HCEC 1CT (cell line): ENCODE measurements around the gene FEM1C.

Experiments
- DNase-seq: peaks from one replicate; pipeline ENCODE4 v3.0.0-alpha.2; 2017

The FEM1C gene

DNA sequence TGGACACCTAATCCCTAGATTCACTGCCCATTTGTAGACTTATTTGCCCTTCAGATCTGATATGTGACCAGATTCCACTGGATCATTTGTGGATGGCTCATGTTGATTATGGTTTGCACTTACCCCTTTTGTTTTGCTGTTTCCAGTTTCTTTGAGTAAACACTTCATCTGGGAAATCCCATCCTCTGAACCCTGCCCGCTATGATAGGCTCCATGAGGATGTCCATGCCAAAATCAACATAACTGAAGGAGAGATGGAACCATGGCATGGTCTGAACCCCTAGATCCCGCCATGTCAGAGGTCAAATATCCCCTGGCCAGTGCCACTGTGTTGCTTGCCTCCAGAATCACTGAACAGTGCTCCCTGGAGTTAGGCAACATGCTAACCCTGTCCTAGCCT is 11.7 kb upstream of the FEM1C start:
- DNase-seq, result no peak

- no peak for DNase-seq
These were observed 10.6 kb upstream of the FEM1C start for GRCh38 chr5:115555084-115555633.

- DNase-seq, result peak; percentile 61
These were observed 8.5 kb upstream of the FEM1C start for GRCh38 chr5:115553082-115553481.

GRCh38 chr5:115551415-115551814 is 6.8 kb upstream of the FEM1C start:
- DNase-seq, result peak; percentile 28

DNA sequence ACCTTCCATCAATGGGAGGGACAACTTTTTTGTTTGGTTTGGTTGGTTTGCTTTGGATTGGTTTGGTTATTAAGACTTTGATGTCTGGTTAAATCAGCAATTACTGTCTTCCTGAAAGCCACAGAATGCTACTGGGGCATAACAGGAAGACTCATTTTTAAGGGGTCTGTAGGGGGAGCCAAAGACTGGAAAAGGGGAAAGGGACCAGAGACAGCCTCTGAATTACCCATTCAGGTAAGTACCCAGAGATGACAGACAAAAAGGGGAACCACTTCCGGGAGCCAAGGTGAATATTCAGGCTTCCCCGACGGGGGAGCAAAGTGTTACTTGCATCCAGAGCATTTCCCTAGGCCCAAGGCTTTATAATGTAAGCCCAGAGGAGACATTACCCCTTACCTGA is 4.6 kb upstream of the FEM1C start:
- no peak for DNase-seq

DNA sequence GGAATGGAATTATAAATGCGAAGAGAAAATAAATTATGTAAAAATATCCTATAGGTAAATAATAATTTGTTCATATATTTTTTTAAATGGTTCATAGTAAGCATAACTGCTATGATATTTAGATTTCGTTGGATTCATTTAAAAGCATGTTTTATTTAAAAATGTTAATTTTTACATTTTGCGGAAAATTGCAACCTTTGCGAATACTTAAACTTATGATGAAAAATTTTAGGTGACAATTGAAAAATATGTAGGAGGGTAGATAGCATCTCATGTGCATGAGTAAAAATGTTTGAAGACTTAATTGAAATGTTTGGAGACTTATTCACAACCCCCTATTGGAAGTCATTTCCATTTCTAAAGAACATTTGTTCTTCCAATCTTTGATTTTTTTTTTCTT is 4.1 kb upstream of the FEM1C start:
- DNase-seq, result no peak

GRCh38 chr5:115545351-115545882 is 842 bp upstream of the FEM1C start:
- DNase-seq, result no peak

DNA sequence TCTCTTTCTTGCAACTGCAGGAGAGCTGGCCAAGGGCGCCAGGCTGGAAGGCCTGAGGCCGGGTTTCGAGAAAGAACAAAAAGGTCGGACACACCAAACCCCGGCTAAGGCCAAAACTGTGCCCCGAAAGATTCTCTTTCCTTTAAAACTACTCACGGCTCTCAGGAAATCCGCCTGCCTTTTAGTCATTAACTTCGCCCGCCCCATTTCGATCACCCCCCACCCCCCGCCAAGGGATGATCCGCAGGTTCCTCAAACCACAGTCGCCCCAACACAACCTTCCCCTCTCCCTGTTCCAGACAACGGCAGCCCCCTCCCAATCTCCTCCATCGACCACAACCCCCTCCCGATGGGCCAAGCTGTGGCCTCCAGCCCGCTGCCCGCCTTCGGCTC is 536 bp downstream of the FEM1C start:
- peak; percentile 55 for DNase-seq

GRCh38 chr5:115543365-115544042 is 1.1 kb downstream of the FEM1C start:
- no peak for DNase-seq

DNA sequence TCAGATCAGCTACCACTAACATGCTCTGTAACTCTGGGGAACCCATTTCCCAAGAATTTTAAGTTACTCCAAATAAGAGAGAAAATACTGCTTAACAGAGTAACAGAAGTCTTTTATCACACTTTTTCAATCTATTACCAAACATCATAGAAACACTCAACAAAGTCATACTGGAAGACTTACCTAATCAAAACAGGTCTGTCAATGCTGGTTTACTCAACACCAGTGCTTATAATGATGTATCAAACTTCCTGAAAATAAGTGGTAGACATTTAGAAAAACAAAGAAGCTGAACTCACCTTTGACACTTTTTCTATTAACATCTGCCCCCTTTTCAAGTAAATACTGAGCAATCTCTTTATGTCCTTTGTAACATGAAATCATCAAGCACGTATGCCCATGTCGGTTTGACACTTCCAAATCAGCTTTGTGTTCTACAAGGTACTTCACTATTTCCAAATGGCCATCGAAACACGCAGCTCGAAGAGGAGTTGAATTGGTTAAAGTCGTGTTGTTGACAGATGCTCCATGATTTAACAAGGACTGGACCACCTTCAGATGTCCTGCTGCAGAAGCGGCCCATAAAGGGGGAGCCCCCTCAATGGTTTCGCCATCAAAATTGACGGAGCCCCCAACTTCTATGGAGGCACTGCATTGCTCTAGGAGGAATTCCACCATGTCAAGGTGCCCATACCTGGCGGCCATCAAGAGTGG is 1.8 kb downstream of the FEM1C start:
- DNase-seq, result no peak

DNA sequence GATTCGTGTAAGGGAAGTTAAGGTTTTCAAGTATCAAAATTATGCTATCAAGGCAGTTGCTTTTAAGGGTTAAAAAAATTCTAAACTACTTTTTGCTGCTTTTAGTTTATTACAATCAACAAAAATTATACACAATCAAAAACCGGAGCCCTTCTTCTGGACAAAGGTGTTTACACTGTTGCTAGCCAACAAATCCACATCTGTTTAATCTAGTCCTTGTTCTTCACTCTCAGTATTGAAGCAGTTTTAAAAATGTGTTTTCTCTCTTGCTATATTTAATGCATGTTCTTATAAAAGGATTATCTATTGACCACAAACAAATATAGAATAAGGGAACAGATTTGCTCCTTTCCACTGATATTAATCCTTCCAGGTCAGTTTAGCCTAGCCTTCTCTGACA is 2.5 kb downstream of the FEM1C start:
- DNase-seq, result no peak

- peak; percentile 41 for DNase-seq
These were observed 3.0 kb downstream of the FEM1C start for GRCh38 chr5:115541611-115542010.

DNA sequence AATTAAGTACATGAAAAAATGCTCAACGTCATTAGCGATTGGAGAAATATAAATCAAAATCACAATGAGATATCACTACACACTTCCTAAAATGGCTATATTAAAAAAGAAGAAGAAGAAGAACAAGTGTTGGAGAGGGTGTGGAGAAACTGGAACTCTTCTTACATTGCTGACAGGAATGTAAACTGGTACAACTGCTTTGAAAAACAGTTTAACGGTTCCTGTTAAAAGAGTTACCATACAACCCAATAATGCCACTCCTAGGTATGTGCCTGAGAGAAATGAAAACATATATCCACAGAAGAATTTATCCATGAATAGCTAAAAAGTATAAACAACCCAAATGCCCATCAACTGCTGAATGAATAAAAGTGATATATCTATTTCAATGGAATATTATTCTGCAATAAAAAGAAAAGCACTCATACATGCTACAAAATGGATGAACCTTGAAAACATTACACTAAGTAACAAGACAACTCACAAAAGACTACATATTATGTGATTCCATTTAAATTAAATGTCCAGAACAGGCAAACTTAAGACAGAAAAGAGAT is 9.0 kb downstream of the FEM1C start:
- no peak for DNase-seq

DNA sequence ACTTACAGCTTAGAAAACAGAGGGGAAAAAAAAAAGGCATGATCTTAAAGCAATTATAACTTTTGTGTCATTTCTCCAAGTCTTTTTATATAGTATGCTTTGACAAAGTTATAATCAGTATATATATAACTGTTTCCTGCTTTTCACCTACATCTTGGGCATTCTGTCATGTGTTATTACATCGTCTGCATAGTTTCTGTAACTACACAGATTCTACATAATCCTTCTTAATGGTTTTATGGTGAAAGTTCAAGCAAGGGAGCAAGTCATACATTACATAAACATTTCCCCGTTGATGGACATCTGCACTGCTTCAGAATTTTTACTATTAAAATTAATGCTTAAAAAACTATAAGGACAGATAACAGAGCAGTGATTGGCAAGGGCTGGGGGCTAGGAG is 12.1 kb downstream of the FEM1C start:
- peak; percentile 73 for DNase-seq

DNA sequence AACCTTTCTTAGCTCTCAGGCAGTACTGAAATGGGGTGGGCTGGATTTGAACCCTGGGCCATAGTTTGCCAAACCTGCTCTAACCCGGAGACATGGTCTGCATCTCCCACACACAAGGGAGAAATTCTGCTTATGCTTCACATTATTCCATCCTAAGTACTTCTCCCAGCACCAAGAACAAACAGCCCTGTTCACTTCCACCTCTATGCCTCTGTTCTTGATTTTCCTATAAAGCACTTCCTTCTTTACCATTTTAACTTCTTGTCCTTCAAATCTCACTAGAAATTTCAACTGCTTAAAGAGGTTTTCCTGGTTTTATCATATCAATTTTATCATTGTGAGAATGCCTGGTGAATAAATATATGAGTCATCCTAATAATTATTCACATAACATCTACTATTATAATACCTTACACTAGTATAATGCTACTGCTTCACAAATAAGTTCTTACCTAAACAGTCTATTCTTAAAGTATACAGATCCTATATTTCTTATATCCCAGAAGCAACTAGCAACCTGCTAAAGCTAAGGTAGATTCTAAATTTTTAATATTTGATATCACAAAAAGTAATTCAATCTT is 12.7 kb downstream of the FEM1C start:
- DNase-seq, result no peak

DNA sequence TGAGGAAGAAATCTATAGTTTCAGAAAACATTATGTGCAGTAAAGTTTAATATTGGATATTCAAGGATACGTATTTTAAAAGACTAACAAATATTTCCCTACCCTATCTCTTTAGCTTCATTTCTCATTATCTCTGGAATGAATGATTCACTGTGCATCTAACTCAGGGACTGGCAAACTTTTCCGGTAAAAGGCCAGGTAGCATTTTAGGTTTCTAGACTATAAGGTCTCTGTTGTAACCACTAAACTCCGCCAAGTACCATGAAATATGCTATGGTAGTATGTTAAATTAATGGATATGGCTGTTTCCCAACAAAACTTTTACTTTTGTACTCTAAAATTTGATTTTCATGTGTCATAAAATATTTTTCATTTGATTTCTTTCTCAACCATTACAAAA is 13.2 kb downstream of the FEM1C start:
- no peak for DNase-seq

DNA sequence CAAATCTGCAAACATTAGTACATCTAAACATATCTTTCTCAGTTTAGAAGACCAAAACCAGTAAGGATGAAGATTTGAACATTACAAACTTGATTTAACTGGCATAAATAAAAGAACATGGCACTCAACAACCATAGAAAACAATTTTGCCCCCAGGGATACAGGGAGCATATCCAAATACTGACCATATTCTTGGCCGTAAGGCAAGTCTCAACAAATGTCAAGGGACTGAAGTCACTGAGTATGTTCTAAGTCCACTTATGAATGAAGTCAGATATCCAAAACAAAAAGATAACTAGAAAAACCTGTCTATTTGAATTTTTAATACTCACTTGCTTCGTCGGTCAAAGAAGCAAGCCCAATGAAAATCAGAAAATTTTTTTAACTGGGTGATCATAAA is 14.1 kb downstream of the FEM1C start:
- DNase-seq, result no peak

GRCh38 chr5:115526604-115527003 is 18.0 kb downstream of the FEM1C start:
- no peak for DNase-seq

- DNase-seq, result peak; percentile 80
These were observed 20.3 kb downstream of the FEM1C start for GRCh38 chr5:115524199-115524847.

GRCh38 chr5:115522832-115523403 is 21.7 kb downstream of the FEM1C start:
- DNase-seq, result no peak

DNA sequence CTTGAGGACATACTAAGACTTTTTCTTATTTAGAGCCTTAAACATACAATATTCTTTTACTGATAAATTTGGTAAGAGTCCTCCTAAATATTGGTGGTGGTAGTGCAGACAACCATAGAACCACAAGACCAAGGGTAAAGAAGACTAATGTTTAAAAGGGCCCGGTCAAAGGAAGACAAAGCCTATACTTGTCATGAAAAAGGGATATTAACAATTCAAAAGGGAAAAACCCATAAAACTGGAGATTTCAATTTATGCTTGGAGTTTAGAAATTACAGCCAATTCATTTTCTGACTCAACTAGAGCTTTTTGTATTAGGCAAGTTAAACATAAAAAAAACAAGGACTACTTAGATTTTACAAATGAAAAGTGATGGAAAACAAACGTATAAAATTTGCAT is 24.4 kb downstream of the FEM1C start:
- DNase-seq, result no peak

- no peak for DNase-seq
These were observed 28.2 kb downstream of the FEM1C start for GRCh38 chr5:115516372-115516771.

DNA sequence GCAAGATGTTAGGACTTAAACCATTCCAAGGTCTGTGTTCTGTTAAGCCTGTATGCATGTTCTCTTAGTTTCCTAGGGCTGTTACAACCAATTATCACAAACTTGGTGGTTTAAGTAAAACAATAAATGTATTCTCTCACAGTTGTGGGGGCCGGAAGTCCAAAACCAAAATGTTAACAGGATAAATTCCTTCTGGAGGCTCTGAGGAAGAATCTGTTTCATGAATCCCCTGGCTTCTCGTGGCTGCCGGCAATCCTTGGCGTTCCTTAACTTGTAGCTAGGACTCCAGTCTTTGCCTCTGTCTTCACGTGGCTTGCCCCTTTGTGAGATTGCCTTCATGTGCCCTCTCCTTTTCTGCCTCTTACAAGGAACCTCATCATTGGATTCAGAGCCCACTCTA is 30.4 kb downstream of the FEM1C start:
- no peak for DNase-seq
